Measurements from ENCODE around the gene RNF138. TPM values are rescaled to one million over a fixed set of nuclear protein-coding genes. Genes with fewer than 3 reads are reported as not detected.

Gene RNF138
- total and polyA plus RNA-seq, 10 of the 15 experiments (the other 5 are each of a cell fraction or from before 2014, with no cell fraction given) = 24.2 to 75.2 (median 40.1) TPM

DNA sequence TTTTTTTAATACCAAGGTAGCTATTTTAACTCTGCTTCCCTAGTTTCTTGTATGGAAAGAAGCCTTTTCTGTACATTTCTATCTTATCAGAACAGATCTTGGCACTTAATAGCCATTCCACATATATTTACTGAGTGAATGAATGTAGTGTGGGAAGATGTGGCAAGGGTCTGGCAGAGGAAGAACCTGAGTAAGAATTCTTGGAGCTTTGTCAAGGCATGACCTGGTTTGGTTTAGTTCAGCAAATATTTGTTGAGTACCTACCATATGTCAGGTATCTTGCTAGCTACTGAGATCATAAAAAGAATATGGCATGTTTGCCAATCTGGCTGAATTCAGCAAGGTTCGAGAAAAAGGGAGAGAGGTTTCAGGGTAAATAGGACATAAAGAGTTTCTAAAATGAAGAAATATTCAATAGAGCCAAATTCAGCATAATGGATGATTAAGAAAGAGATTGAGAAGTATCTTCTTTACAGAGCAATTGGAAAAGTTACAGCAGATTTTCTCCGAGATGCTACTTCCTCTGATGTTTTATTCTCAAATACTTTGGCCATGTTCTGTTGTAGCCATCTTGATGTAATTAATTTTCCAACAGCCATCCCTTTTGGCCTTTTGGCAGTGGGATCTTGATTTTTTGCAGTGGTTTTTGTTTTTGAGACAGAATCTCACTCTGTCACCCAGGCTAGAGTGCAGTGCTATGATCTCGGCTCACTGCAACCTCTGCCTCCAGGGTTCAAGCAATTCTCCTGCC is 76.5 kb downstream of the RNF138 start:
- FAIRE-seq = no peak
- TF ChIP-seq, protein P1, sequence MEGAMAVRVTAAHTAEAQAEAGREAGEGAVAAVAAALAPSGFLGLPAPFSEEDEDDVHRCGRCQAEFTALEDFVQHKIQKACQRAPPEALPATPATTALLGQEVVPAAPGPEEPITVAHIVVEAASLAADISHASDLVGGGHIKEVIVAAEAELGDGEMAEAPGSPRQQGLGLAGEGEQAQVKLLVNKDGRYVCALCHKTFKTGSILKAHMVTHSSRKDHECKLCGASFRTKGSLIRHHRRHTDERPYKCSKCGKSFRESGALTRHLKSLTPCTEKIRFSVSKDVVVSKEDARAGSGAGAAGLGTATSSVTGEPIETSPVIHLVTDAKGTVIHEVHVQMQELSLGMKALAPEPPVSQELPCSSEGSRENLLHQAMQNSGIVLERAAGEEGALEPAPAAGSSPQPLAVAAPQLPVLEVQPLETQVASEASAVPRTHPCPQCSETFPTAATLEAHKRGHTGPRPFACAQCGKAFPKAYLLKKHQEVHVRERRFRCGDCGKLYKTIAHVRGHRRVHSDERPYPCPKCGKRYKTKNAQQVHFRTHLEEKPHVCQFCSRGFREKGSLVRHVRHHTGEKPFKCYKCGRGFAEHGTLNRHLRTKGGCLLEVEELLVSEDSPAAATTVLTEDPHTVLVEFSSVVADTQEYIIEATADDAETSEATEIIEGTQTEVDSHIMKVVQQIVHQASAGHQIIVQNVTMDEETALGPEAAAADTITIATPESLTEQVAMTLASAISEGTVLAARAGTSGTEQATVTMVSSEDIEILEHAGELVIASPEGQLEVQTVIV (IDR thresholded peaks at IDR 0.05; ENCODE audit: borderline replicate concordance, partially characterized antibody) = no peak
- TF ChIP-seq ZBED1 (IDR thresholded peaks at IDR 0.05; ENCODE audit: borderline replicate concordance) (no peak), IKZF2 (IDR thresholded peaks at IDR 0.05) (no peak), CREM (IDR thresholded peaks at IDR 0.05; ENCODE audit: low read depth) (no peak), TCF12 (IDR thresholded peaks at IDR 0.05; ENCODE audit: low read depth, low read length) (no peak), ETV6 (conservative IDR thresholded peaks at IDR 0.05 in 1 of 2, IDR thresholded peaks at IDR 0.05 in 1 of 2; ENCODE audit: borderline replicate concordance in 1 of 2, low read depth in 1 of 2) (no peak), BHLHE40 (IDR thresholded peaks at IDR 0.05; ENCODE audit: borderline replicate concordance in 1 of 2, low read depth in 2 of 2, low read length in 1 of 2) (no peak), SMAD5 (IDR thresholded peaks at IDR 0.05; ENCODE audit: low read depth) (no peak), TCF3 (IDR thresholded peaks at IDR 0.05; ENCODE audit: borderline replicate concordance, insufficient read depth, low read depth, low read length) (no peak), SRF (IDR thresholded peaks at IDR 0.05; ENCODE audit: low read depth in 2 of 2, low read length in 2 of 2) (no peak)
- TF ChIP-seq, protein P2, sequence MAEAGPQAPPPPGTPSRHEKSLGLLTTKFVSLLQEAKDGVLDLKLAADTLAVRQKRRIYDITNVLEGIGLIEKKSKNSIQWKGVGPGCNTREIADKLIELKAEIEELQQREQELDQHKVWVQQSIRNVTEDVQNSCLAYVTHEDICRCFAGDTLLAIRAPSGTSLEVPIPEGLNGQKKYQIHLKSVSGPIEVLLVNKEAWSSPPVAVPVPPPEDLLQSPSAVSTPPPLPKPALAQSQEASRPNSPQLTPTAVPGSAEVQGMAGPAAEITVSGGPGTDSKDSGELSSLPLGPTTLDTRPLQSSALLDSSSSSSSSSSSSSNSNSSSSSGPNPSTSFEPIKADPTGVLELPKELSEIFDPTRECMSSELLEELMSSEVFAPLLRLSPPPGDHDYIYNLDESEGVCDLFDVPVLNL (IDR thresholded peaks at IDR 0.05; ENCODE audit: low read depth, low read length) = no peak
- BruUV-seq (replicated peaks) = no TSS peak
- Histone ChIP-seq H3K79me2 (ENCODE audit: control insufficient read depth, insufficient read depth, low read length) (no peaks in the 10 kb centered on the region), H3K9me3 (replicated peaks; ENCODE audit: control insufficient read depth, insufficient read depth, low read length) (no peaks in the 10 kb centered on the region), H3K4me3 (no peak overlapping the region), H3K4me1 (ENCODE audit: control insufficient read depth, insufficient read depth, low read length) (no peaks in the 10 kb centered on the region), H3K27ac (ENCODE audit: control insufficient read depth, insufficient read depth) (no peak overlapping the region), H3K9ac (ENCODE audit: control insufficient read depth, insufficient read depth, low read length) (no peak overlapping the region), H3K4me2 (ENCODE audit: control insufficient read depth, insufficient read depth) (no peak overlapping the region), H4K20me1 (ENCODE audit: control insufficient read depth, insufficient read depth) (no peaks in the 10 kb centered on the region), H3K36me3 (ENCODE audit: control insufficient read depth in 2 of 2, insufficient read depth in 2 of 2, low read length in 1 of 2) (no peaks in the 10 kb centered on the region), H3K27me3 (replicated peaks in 1 of 2; ENCODE audit: control insufficient read depth in 2 of 2, insufficient read depth in 2 of 2, low read length in 1 of 2) (no peaks in the 10 kb centered on the region), H2AFZ (ENCODE audit: control insufficient read depth, low read depth, low read length) (no peak overlapping the region)
- WGBS (ENCODE audit: insufficient coverage, insufficient replicate concordance, low lambda C conversion rate, missing lambda C conversion rate) = 28% methylated on average over 3 of the region's 3 CpGs
- no peak for DNase-seq (ENCODE audit: low read depth, low spot score)
- in situ Hi-C loops (cut with MboI) = no loop called here
- POLR2A ChIA-PET = no interaction called here
- intact Hi-C loops (cut with micrococcal nuclease; ENCODE audit: unreplicated experiment) = no loop called here
- CTCF ChIA-PET = interaction anchor here (1.3 to 2.8 kb wide), 2 partner anchors 10 to 12 kb away, joined by 3 to 11 read pairs; no protein-coding TSS in a partner anchor
- SMC1A ChIA-PET (ENCODE audit: uncharacterized antibody, unreplicated experiment) = no interaction called here
- RAD21 ChIA-PET (ENCODE audit: unreplicated experiment) = no interaction called here
- ATAC-seq = no peak
